Ishikawa (cell line): Measurements from ENCODE around the gene ESYT2.

Source experiments
- CEBPB ChIP-seq: IDR thresholded peaks from 2 replicates; pipeline ENCODE4 v1.6.1; 2012
- EGR1 ChIP-seq: IDR thresholded peaks from 2 replicates; pipeline ENCODE4 v1.6.1; 2012
- EP300 ChIP-seq: IDR thresholded peaks from 2 replicates; pipeline ENCODE4 v1.6.1; 2012; ENCODE audit warnings: borderline replicate concordance
- MAX ChIP-seq: IDR thresholded peaks from 2 replicates; pipeline ENCODE4 v1.6.1; 2012
- NFIC ChIP-seq: IDR thresholded peaks from 2 replicates; pipeline ENCODE4 v1.6.1; 2012
- RAD21 ChIP-seq: IDR thresholded peaks from 2 replicates; pipeline ENCODE4 v1.6.1; 2012; ENCODE audit warnings: low read depth
- REST ChIP-seq: IDR thresholded peaks from 2 replicates; pipeline ENCODE4 v1.6.1; 2012; ENCODE audit warnings: low read depth, mild to moderate bottlenecking
- TAF1 ChIP-seq: IDR thresholded peaks from 2 replicates; pipeline ENCODE4 v1.6.1; 2012; ENCODE audit warnings: low read depth, mild to moderate bottlenecking

GRCh38 chr7:158743219-158743618 lies 86.1 kb downstream of the ESYT2 start:
- TF ChIP-seq REST (no peak), EP300 (no peak), CEBPB (no peak), NFIC (no peak), RAD21 (no peak), EGR1 (no peak), MAX (no peak), TAF1 (no peak)
